GM19467 (cell line): Measurements from ENCODE around the gene CLEC20A.

ENCODE experiments used
- ATAC-seq: cut with Tn5 transposase; IDR thresholded peaks from one replicate; pipeline ENCODE4 v1.9.1; 2021; ENCODE audit warnings: mild to moderate bottlenecking, moderate library complexity; ENCODE audit not compliant: unreplicated experiment

CLEC20A gene

DNA sequence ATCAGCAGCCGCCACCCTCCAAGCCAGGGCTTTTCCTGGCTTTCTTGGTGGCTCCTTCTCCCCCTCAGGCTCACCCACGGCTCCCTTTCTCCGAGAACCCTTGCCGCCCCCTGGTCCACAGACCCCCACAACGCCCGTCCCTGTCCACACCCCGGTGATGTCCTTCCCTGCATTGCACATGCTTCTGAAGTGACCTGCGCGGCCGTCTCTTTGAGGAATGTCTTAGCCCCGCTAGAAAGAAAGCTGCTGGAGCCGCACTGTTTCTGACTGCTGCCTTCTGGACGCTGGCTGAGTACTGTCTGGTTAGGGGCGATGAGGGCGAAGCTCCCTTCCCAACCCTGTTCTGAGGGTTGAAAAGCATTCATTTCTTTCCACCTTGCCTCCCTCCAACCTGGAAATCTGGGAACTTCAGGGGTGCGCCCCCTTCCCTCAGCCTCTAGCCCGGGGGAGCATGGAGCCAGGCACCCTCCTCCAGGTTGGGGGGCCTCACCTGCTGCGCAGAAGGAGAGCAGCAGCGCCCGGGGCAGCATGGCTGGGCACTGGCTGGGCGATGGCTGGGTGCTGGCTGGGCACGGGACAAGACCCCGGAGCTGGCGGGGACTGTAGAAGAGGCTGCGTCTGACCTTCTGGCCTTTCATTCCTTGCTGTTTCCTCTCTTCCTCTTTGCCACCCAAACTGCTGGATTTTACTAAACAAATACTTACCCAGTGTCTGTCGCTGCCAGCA, at the start of gene CLEC20A:
TSS of gene CLEC20A (minus strand) at position 555 of the 726 bp plus-strand sequence. CDS start at position 530, 25 bp downstream.
- ATAC-seq: no peak

DNA sequence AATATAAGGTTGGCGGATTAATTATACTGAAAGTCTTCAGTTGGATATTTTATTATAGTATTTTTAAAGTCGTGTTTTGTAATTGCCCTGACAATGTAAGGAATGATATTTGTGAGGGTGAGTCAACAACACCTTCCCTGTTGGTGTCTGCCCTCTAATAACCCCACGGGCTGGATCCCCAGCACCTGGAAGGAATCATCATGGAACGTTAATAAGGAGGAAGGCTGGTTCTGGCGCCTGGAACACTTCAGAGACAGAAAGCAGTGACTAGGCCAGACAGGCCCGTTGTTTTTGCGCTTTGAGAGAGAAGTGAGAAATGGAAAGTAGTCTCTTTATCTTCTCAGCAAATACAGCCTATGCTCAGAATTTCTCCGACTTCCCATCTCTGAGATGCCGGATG, 47.8 kb upstream of the CLEC20A start:
- ATAC-seq: no peak

DNA sequence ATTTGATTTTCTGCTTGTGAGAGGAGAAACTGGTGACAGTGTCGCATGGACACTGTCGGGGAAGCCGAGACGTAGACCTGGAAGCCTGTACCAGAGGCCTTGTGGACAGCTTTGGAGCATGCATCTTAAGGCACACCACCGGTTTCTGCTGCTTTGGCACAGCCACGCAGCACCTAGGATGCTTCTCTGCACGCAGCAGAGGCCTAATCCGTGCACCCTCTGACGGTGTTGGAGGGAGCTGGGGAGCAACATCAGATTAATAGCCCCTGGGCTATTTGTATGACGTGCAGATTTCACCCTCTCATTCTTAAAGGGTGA, 46.5 kb upstream of the CLEC20A start:
- ATAC-seq: peak; percentile 24

DNA sequence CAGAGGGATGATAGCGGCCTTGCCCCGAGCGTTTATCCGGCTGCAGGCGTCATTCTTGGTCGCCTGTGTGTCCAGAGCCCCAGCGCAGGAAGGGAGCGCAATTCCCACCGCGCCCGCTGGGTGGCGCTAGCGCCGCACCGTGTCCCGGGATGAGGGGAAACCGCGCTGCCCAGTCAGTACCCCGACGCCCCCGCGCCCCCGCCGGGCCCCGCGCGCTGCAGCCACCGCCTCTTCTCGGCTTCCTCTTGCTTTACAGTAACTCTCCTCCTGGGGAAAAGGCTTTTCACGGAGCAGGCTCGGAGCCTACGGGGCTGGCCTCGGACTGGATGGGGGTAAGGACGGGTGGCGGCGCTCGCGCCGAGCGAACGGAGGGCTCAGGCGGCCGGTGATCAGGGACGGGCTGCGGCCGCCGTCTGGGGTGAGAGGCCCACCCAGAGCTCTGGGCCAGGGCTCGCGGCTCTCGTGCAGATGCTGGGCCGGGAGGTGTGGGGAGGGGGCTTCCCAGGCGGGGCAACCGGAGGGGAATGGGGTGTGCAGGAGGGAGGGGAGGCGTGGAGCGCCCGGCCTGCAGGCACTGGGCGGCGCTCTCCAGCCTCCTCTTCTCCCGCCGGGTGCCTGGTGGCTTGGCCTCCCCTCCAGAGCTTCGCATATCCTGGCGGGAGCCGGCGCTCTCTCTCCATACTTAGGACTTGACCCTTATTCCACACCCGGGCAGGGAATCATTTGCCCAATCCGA, 46.0 kb upstream of the CLEC20A start:
- ATAC-seq: peak; percentile 72

DNA sequence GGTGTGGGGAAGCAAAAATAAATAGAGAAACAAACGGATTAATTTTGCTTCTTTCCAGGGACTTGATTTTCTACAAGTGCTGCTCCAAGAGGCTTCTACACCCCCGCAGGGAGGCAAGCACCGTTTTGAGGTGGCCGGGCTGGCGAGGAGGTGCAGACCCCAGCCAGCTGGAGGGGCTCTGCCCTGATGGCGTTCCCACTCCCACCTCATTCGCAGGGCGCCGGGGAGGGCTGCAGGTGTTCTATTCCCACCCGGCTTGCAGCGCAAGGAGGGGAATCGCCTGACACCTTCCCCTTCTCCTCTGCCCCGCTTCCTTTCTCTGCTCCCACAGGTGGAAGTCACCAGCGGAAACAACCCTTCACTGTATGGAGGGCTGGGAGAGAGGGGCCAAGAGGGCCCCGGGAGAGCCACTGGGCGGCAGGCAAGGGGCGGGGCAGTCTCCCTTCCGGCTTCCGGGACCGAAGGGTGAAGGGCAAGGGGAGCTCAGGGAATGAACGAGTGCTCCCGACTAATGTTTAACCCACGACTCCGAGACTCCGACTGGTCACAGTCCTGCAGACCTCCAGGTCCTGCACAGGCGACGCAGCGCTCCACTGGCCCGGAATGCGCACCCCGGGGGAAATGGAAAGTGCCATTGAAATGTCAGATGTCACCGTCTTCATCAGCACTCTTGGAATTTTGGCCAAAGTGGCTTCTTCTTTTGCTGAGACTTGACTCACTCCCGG, 45.2 kb upstream of the CLEC20A start:
- ATAC-seq: peak; percentile 40

DNA sequence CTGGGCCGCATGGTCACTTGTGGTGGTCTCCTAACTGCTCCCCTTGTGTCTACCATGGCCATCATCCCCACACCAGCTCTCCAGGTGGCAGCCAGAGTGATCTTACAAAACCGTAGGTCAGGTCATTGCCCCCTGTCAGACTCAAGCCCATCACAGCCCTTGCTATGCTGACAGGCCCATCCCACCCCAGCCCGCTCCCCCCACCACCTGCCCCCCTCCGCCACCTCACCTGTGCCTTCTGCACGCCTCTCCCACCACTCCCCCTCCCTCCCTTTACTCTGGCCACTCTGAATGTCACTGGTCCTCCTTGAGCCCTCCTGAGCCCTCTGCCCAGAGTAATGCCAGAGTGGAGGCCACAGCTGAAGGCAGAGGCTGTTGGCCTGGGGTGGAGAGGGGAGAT, 44.6 kb upstream of the CLEC20A start:
- no peak for ATAC-seq

DNA sequence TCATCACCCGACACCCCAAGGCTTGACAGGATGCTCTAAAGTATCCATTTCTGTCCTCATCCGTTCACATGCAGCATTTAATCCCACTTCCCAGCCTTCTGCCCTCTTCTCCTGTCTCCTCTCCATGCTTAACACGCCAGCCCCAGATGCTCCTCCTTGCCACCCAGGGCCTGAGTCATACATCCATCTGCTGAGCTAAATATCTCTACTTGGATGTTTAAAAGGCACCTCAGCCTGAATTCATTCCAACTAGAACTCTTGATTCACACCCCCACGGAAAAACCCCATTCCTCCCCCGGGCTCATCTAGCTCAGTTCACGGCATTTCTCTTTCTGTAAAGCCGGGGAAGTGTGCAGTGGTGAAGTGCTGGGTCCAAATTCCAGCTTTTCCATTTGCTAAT, 43.9 kb upstream of the CLEC20A start:
- ATAC-seq: no peak

DNA sequence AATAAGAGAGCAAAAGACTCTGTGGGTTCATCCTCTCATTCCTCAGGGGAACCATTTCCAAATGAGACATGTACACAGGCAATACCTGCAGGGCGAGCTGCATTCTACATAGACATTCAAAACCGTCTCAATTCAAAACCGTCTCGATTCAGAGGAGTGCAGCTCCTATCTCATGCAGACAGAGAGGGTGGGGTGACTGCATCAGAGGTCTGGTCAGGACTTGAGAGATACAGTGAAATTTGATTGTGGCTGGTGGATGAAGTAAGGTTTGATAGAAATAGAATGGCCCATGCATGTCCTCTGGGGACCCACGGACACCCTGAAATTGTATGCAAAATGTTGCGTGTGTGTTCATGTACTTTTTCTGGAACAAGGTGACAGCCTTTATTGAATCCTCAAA, 43.4 kb upstream of the CLEC20A start:
- ATAC-seq: no peak

DNA sequence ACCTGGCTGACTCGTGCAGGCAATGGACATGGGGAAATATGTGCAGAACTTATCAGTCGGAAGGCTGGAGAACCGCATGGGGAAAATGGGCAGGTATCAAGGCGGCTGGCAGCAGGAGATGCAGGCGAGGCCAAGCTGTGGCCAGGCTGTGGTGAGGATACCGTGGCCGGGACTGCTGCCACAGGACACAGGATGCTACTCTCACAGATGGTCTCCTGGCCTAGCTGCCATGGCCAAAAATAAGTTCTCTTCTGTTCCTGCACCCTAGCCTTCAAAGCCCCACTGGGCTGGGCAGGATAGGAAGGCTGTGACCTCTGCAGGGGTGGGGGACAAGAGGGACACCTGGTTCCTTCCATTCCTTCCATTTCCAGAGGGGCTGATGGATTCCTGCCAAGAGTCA, 42.5 kb upstream of the CLEC20A start:
- ATAC-seq: no peak

DNA sequence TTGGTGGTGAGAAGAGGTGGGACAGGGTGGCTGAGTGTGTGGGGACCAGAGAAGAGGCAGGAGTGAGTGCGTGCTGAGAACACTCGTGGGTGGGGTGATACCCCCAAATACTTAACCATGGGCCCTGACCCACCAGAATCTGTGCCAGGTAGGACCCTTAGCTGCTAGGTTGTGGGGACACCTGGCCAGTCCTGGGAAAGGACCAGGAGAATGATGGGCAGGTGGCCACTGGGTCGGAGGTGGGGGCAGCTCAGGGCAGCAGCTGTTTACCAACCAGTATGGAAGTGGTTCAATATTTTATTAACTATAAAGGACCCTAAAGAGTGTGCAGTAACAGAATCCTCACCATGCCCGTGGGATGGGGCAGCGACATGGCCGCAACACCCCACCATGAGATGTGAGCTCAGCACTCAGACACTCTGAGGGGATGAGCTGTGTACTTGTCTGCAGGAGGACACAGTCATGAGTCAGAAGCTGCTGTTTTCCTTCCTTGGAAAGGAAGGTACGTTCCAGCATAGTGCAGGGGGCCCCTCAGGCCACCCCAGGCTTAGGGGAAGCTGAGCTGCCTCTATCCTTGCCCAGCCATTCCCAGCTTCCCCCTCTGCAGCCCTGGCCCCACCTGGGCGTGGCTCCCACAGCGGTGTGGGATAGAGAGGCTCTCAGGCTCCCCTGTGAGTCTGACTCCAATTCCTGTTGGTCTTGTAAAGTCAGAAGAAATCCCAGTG, 41.6 kb upstream of the CLEC20A start:
- no peak for ATAC-seq

DNA sequence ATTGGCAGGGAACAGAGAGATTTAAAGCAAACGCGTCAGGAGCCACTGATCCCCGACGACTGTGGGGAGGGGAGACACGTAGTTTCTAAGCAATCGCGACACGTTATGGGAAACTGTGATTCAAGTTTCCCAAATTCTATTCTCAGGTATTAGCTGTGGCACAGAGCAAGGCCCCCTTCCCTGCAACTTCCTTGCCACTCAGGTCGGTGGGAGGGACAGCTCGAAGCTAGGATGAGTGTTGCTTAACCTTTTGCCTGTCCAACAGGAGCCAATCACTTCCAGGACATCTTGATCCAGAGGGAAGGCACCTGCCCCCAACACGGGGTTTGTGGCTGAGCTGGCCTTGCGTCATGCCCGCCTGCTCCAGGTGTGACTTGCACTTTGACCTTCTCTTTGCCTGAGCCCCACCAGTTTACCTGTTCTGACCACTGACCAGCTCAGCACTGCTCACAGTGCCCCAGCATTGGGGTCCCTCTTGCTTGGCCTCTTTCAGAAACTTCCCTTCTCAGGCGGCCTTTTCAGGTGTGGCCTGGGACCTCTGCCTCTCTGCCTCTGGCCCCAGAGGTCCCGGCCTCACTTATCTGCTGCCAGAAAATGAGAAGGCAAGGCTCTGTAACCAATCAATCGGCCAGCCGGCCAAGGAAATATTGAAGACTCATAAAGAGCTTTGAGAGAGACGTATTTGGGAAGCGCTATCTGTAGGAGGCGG, 40.8 kb upstream of the CLEC20A start:
- no peak for ATAC-seq

DNA sequence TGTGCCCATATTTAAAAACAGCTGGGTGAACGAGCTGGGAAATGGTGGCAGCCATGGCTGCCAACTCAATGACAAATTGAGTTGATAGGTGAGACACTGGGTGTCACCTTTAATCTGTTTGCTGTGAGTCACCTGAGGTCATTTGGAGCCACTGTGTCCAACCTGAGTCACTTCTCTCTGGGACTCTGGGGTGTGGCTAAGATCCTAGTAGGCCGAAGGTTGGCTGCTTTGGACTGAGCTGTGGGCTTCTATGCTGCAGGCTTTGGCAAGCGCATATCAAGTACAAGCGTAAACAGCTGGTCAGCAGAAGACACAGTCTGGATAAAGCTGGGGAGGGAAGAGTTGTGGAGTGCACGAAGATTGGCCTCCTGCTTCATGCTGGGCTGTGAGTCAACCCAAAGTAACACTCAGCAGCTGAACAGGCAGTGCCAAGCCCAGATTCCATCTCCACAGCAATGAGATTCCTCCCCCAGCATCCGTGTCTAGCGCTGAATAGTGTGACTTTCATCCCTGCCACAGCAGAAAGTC, 40.1 kb upstream of the CLEC20A start:
- ATAC-seq: no peak

DNA sequence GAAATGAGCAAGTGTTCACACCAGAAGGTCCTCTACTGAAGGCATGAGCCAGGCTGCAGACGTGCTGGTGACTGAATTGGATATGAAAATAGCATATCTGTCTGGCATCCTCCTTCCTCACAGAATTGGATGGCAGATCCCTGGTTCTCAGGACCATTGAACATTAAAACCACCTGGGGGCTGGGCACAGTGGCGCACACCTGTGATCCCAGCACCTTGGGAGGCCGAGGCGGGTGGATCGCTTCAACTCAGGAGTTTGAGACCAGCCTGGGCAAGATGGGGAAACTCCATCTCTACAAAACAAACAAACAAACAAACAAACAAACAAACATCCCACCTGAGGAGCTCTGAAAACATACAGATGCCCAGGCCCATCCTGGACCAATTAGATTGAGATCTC, 39.6 kb upstream of the CLEC20A start:
- no peak for ATAC-seq

DNA sequence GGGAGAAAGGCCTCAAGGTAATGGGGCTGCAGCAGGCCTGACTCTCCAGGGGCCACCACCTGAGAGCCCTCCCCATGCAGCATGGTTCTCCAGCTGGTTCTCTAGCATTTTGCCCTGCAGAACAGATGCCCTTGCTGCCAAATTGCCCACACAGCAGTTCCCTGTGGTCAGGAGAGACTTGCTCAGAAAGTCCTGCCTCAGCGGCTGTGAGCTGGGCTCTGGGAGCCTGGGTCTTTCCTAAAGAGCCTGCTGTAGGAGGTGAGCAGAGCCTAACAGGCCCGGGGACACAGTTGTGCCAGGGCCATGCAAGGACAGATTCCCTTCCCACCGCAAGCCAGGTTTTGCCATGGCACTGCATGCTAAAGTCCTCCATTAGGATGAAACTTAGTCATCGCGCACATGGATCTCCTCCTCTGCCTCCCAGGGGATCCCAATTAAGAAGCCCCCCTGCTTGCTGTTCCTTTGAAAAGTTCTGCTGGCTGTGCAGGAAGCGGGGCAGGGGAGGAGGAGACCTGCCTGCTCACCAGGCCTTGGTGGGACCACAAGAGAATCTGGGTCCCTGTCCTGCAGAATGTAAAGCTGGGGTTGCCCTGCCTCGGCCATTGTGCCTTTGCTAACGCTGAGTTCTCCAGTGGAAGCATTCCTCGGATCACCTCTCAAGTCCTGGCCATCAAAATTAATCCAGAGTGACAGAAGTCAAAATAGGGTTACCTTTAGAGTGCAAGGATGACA, 37.5 kb upstream of the CLEC20A start:
- no peak for ATAC-seq

DNA sequence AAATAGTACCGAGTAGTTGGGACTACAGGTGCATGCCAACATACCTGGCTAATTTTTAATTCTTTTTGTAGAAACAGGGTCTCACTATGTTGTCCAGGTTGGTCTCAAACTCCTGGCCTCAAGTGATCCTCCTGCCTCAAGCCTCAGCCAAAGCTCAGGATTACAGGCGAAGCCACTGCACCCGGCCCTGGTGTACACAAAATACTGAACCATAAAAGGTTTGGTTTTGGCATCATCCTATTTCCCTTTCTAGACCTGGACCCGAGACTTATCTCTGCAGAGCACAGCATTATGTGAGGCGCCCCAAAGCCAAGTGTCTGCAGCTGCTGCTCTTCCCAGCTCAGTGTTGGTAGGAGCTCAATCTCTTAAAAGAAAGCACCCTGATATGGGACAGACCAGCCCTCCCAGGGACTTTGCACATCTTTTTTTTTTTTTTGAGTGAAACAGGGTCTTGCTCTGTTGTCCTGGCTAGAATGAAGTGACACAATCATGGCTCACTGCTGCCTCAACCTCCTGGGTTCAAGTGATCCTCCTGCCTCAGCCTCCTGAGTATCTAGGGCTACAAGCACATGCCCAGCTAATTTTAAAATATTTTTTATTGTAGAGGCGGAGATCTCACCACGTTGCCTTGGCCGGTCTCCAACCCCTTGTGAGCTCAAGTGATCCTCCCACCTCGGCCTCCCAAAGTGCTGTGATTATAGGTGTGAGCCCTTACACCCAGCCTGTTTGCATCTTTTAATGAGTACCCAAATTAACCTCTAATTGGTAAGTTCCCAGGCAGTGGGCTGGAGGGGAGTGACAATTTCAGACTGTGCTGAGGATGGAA, 36.6 kb upstream of the CLEC20A start:
- no peak for ATAC-seq

DNA sequence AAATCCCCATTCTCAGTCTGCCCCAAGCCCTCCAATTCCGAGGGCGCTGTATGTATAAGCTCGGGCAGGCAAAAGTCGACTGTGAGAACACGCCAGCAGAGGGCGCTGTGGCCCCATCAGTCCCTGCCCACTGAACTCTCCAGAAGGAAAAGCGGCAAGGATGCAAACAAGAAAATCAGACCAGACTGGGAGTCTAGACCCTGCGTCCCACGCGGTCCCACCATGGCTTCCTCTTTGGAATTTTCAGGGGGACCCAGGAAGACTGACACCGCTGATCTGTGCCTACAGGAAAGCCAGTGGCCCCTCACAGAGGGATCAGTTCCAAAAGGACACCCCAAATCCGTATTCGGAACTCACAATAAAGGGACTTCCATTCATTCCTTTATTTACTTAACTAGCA, 35.6 kb upstream of the CLEC20A start:
- peak; percentile 78 for ATAC-seq

DNA sequence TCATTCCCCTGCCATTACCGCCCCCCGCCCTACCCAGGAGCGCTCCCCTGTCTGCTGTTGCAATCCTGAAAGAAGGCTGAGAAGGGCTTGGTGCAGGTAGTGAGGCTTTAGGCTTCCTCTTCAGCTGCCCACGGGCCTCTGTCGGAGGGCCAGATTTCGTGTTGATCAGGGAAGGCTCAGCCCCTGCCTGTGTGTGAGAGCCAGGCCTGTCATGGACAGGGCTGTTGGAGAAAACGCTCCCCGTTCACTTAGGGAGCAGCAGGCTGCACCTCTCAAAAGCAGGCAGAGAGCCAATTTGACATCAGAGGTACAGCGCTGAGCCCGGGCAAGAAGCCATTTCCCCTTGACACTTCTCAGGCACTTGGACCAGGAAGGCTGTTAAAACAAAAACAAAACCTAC, 35.1 kb upstream of the CLEC20A start:
- ATAC-seq: no peak

DNA sequence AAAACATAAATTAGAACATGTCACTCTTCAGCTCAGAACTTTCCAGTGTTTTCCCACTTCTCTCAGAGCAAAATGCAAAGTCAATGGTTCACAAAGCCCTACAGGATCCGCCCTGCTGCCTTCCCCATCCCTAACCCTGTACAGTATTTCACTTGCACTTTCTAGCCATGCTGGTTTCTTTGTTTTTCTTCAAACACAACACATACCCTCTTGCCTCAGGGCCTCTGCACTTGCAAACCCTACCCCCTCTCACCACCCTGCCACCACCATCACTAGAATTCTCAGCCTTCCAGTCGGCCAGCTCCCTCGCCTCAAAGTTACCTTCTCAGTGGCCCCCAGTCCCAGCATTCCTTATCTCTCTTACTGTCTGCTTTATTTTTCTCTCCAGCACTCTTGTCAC, 33.7 kb upstream of the CLEC20A start:
- no peak for ATAC-seq

DNA sequence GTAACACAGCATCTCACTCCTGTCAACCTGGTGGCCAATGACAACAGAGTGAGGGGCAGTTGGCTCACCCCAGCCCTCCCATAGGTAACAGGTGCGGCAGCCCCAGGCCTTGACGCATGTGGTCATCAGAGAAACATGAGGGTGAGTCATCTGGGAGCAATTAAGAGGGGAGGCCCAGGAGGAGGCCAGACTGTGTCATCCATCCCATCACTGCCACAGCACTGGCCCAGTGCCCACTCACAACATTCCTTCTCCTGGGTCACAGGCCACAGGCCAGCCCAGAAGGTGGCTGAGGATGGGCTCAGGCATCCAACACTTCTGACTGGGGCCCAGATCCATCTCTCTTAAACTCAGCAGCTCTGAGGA, 33.3 kb upstream of the CLEC20A start:
- ATAC-seq: no peak
